Epithelial cell of proximal tubule (primary cell): ENCODE results near the gene AQP6. TPM values are rescaled to one million over a fixed set of nuclear protein-coding genes. Genes with fewer than 3 reads are reported as not detected.

Experiments
- DNase-seq: peaks from one replicate; pipeline ENCODE4 v3.0.0-alpha.2; 2011; ENCODE audit warnings: low read depth
- H3K4me3 ChIP-seq: 2 replicates; pipeline ENCODE4 v1.5.1; 2011; ENCODE audit warnings: low read depth, mild to moderate bottlenecking, low read length
- CTCF ChIP-seq: conservative IDR thresholded peaks from 2 replicates; pipeline ENCODE4 v1.5.1; 2012; ENCODE audit warnings: low read depth, mild to moderate bottlenecking, low read length
- total RNA-seq: library from RNA; depleted of rRNA; stranded (reverse); fragments of >200 nt; gene quantifications from 2 replicates; pipeline ENCODE4 v1.2.3, GENCODE V29; 2015

The AQP6 gene
- total RNA-seq, 1 donor from 2014 or later, result not detected

GRCh38 chr12:49974231-49974675 lies 1.5 kb downstream of the AQP6 start:
- DNase-seq, result no peak
- no peak overlapping the region for H3K4me3 ChIP-seq
- TF ChIP-seq CTCF, result peak; percentile 75

- DNase-seq, result no peak
- no peak overlapping the region for H3K4me3 ChIP-seq
- TF ChIP-seq CTCF, result no peak
Observed at GRCh38 chr12:49974677-49975317, 2.0 kb downstream of the AQP6 start.

GRCh38 chr12:49975318-49975761 lies 2.6 kb downstream of the AQP6 start:
- no peak for DNase-seq
- H3K4me3 ChIP-seq, result no peak overlapping the region
- TF ChIP-seq CTCF, result no peak

- no peak for TF ChIP-seq CTCF
- no peak overlapping the region for H3K4me3 ChIP-seq
- no peak for DNase-seq
Observed at GRCh38 chr12:49976557-49976956, 3.8 kb downstream of the AQP6 start.

GRCh38 chr12:49978125-49978524 lies 5.4 kb downstream of the AQP6 start:
- no peak overlapping the region for H3K4me3 ChIP-seq
- no peak for DNase-seq
- no peak for TF ChIP-seq CTCF

- TF ChIP-seq CTCF, result no peak
- no peak for DNase-seq
- no peak overlapping the region for H3K4me3 ChIP-seq
Observed at GRCh38 chr12:49979016-49979586, 6.4 kb downstream of the AQP6 start.

GRCh38 chr12:49979791-49980190 lies 7.0 kb downstream of the AQP6 start:
- DNase-seq, result no peak
- TF ChIP-seq CTCF, result no peak

More at GRCh38 chr12:49979791-49980190, 7.0 kb downstream of the AQP6 start:
- no peak overlapping the region for H3K4me3 ChIP-seq
